Measurements from ENCODE around the gene JARID2.
A peak's percentile ranks its signal among the peaks of the same experiment; 100 is the strongest.

JARID2 gene
- 63.4 to 184 (median 95.5) reads per million in 9 experiments for total RNA-seq

GRCh38 chr6:15245361-15246216, at the start of gene JARID2:
Gene JARID2, plus strand, starts transcription at chr6:15246069. Its CDS starts 471 bp downstream, at chr6:15246540.
- ATAC-seq (replicated peaks) (peak; percentile 46), DNase-seq (peak; percentile 89 to 94 (median 92))
- Mint-ChIP-seq H3K4me3 (peak within 1 kb of the TSS; percentile 96 to 97), H3K4me1 (ENCODE audit: low read depth in 2 of 2) (peaks cover 22 to 35% of the 10 kb centered on the region in 2 donors), H3K36me3 (ENCODE audit: insufficient read depth) (peaks cover 42% of the 10 kb centered on the region), H3K27me3 (no peaks in the 10 kb centered on the region), H3K27ac (peak within 1 kb of the TSS; percentile 90 to 97), H3K9me3 (no peaks in the 10 kb centered on the region)

- no peak for ATAC-seq (replicated peaks)
- Mint-ChIP-seq H3K9me3 (no peaks in the 10 kb centered on the region), H3K27me3 (no peaks in the 10 kb centered on the region), H3K27ac (no peak overlapping the region), H3K4me3 (no peak overlapping the region), H3K36me3 (ENCODE audit: insufficient read depth) (no peaks in the 10 kb centered on the region), H3K4me1 (ENCODE audit: low read depth in 2 of 2) (peaks cover 0 to 3% of the 10 kb centered on the region in 2 donors)
- DNase-seq, result no peak
These were observed 45.8 kb upstream of the JARID2 start for GRCh38 chr6:15200087-15200486.

GRCh38 chr6:15205321-15205720, 40.5 kb upstream of the JARID2 start:
- no peaks in the 10 kb centered on the region for H3K9me3 Mint-ChIP-seq
- H3K27ac Mint-ChIP-seq, result no peak overlapping the region

DNA sequence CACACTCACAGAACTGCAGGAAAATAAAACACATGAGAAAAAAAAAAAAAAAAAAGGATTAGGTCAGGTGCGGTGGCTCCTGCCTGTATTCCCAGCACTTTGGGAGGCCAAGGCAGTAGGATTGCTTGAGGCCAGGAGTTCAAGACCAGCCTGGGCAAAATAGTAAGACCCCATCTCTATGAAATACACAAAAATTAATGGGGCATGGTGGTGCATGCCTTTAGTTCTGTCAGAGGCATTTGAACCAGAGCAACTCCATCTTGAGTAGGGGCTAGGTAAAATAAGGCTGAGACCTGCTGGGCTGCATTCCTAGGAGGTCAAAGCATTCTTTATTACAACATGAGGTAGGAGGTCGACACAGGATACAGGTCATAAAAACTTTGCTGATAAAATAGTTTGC, 39.0 kb upstream of the JARID2 start:
- Mint-ChIP-seq H3K27ac (peak overlapping the region in 1 of 2 donors; percentile 26), H3K4me3 (no peak overlapping the region), H3K27me3 (no peaks in the 10 kb centered on the region), H3K36me3 (ENCODE audit: insufficient read depth) (no peaks in the 10 kb centered on the region), H3K9me3 (no peaks in the 10 kb centered on the region), H3K4me1 (ENCODE audit: low read depth in 2 of 2) (peaks cover 0 to 2% of the 10 kb centered on the region in 2 donors)
- ATAC-seq (replicated peaks) (no peak), DNase-seq (no peak)

More at GRCh38 chr6:15205321-15205720, 40.5 kb upstream of the JARID2 start:
- Mint-ChIP-seq H3K27me3 (no peaks in the 10 kb centered on the region), H3K4me1 (ENCODE audit: low read depth in 2 of 2) (peaks cover 0 to 2% of the 10 kb centered on the region in 2 donors), H3K4me3 (no peak overlapping the region), H3K36me3 (ENCODE audit: insufficient read depth) (no peaks in the 10 kb centered on the region)
- ATAC-seq (replicated peaks) (no peak), DNase-seq (no peak)

- Mint-ChIP-seq H3K36me3 (ENCODE audit: insufficient read depth) (no peaks in the 10 kb centered on the region), H3K9me3 (no peaks in the 10 kb centered on the region), H3K4me3 (no peak overlapping the region), H3K4me1 (ENCODE audit: low read depth in 2 of 2) (peaks cover 0 to 2% of the 10 kb centered on the region in 2 donors), H3K27ac (no peak overlapping the region), H3K27me3 (no peaks in the 10 kb centered on the region)
- DNase-seq (no peak), ATAC-seq (replicated peaks) (no peak)
These were observed 37.9 kb upstream of the JARID2 start for GRCh38 chr6:15207923-15208322.

DNA sequence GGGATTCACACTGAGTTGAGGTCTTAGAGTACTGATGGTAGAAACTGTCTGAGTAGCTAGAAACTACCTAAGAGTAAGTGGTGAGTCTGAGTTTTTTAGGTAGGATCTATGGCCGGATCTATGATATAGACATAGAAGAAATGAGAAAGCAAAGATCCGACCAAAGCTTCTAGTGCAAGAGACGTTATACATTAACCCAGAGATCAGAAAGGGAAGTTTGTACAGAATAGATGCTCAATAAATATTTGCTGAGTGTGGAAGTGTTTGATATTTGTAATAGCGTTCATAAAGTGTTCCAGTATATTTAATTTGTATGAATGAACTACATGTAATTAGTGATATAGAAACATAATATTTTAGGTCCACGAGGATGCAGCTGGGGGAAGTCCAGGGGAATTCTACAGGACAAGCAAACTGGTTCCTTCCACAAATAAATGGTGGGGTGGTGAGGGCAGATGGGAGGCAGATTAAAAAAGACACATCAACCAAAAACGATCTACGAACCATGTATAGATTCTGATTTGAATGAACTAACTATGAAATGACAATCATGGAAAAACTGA, 31.9 kb upstream of the JARID2 start:
- Mint-ChIP-seq H3K36me3 (ENCODE audit: insufficient read depth) (no peaks in the 10 kb centered on the region), H3K27me3 (no peaks in the 10 kb centered on the region), H3K27ac (no peak overlapping the region), H3K9me3 (no peaks in the 10 kb centered on the region), H3K4me1 (ENCODE audit: low read depth in 2 of 2) (no peaks in the 10 kb centered on the region), H3K4me3 (no peak overlapping the region)
- no peak for ATAC-seq (replicated peaks)
- DNase-seq, result no peak

DNA sequence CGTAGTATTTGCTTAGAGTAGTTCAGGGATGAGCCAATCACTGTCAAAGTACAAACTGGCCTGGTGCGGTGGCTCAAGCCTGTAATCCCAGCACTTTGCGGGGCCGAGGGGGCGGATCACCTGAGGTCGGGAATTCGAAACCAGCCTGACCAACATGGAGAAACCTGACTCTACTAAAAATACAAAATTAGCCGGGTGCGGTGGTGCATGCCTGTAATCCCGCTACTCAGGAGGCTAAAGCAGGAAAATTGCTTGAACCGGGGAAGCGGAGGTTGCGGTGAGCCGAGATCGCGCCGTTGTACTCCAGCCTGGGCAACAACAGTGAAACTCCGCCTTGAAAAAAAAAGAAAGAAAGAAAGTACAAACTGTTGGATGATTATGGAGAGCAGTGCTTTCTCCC, 27.5 kb upstream of the JARID2 start:
- H3K9me3 Mint-ChIP-seq, result no peaks in the 10 kb centered on the region
- no peaks in the 10 kb centered on the region for H3K27me3 Mint-ChIP-seq
- H3K36me3 Mint-ChIP-seq (ENCODE audit: insufficient read depth), result no peaks in the 10 kb centered on the region
- H3K4me1 Mint-ChIP-seq (ENCODE audit: low read depth in 2 of 2), result no peaks in the 10 kb centered on the region
- no peak for ATAC-seq (replicated peaks)
- no peak for DNase-seq
- H3K27ac Mint-ChIP-seq, result no peak overlapping the region
- no peak overlapping the region for H3K4me3 Mint-ChIP-seq

GRCh38 chr6:15220062-15220461, 25.8 kb upstream of the JARID2 start:
- H3K4me1 Mint-ChIP-seq (ENCODE audit: low read depth in 2 of 2), result no peaks in the 10 kb centered on the region
- ATAC-seq (replicated peaks), result no peak
- H3K4me3 Mint-ChIP-seq, result no peak overlapping the region
- H3K27me3 Mint-ChIP-seq, result no peaks in the 10 kb centered on the region
- no peaks in the 10 kb centered on the region for H3K9me3 Mint-ChIP-seq
- H3K27ac Mint-ChIP-seq, result no peak overlapping the region
- no peak for DNase-seq
- no peaks in the 10 kb centered on the region for H3K36me3 Mint-ChIP-seq (ENCODE audit: insufficient read depth)

- Mint-ChIP-seq H3K4me1 (ENCODE audit: low read depth in 2 of 2) (no peaks in the 10 kb centered on the region), H3K36me3 (ENCODE audit: insufficient read depth) (no peaks in the 10 kb centered on the region), H3K27me3 (no peaks in the 10 kb centered on the region), H3K4me3 (no peak overlapping the region), H3K27ac (no peak overlapping the region), H3K9me3 (no peaks in the 10 kb centered on the region)
- no peak for DNase-seq
- no peak for ATAC-seq (replicated peaks)
These were observed 18.0 kb upstream of the JARID2 start for GRCh38 chr6:15227827-15228318.

- Mint-ChIP-seq H3K36me3 (ENCODE audit: insufficient read depth) (no peaks in the 10 kb centered on the region), H3K27me3 (no peaks in the 10 kb centered on the region), H3K4me3 (no peak overlapping the region), H3K9me3 (no peaks in the 10 kb centered on the region), H3K27ac (no peak overlapping the region), H3K4me1 (ENCODE audit: low read depth in 2 of 2) (no peaks in the 10 kb centered on the region)
- DNase-seq (no peak), ATAC-seq (replicated peaks) (no peak)
These were observed 15.0 kb upstream of the JARID2 start for GRCh38 chr6:15230827-15231226.

GRCh38 chr6:15232836-15233510, 12.9 kb upstream of the JARID2 start:
- H3K36me3 Mint-ChIP-seq (ENCODE audit: insufficient read depth), result no peaks in the 10 kb centered on the region
- no peaks in the 10 kb centered on the region for H3K4me1 Mint-ChIP-seq (ENCODE audit: low read depth in 2 of 2)
- H3K9me3 Mint-ChIP-seq, result no peaks in the 10 kb centered on the region

GRCh38 chr6:15234068-15234758, 11.7 kb upstream of the JARID2 start:
- Mint-ChIP-seq H3K27me3 (peaks cover 2 to 8% of the 10 kb centered on the region in 2 donors), H3K36me3 (ENCODE audit: insufficient read depth) (no peaks in the 10 kb centered on the region), H3K9me3 (no peaks in the 10 kb centered on the region), H3K4me3 (no peak overlapping the region), H3K27ac (no peak overlapping the region), H3K4me1 (ENCODE audit: low read depth in 2 of 2) (no peaks in the 10 kb centered on the region)
- DNase-seq (no peak), ATAC-seq (replicated peaks) (no peak)

More at GRCh38 chr6:15232836-15233510, 12.9 kb upstream of the JARID2 start:
- no peak overlapping the region for H3K27ac Mint-ChIP-seq
- peaks cover 0 to 8% of the 10 kb centered on the region in 2 donors for H3K27me3 Mint-ChIP-seq
- no peak overlapping the region for H3K4me3 Mint-ChIP-seq
- ATAC-seq (replicated peaks), result no peak
- no peak for DNase-seq
